Measurements from ENCODE around the gene LY6G5B.
A peak's percentile ranks its signal among the peaks of the same experiment; 100 is the strongest.

LY6G5B gene

GRCh38 chr6:31669676-31670075 is at the start of gene LY6G5B:
LY6G5B (plus strand) TSS chr6:31669976; CDS start chr6:31670951, 975 bp downstream.
- TF ChIP-seq POLR2A (IDR thresholded peaks at IDR 0.05; ENCODE audit: low read depth, low read length): no peak
- no peak for FAIRE-seq
- DNase-seq (ENCODE audit: insufficient read length, low spot score): no peak

GRCh38 chr6:31620586-31621319 is 49.0 kb upstream of the LY6G5B start, which contains the start of gene PRRC2A:
PRRC2A (plus strand) TSS chr6:31620715; CDS start chr6:31622790, 2,075 bp downstream.
- peak; percentile 70 for TF ChIP-seq POLR2A (IDR thresholded peaks at IDR 0.05; ENCODE audit: low read depth, low read length)
- peak; percentile 81 for DNase-seq (ENCODE audit: insufficient read length, low spot score)
- no peak for FAIRE-seq

GRCh38 chr6:31621320-31621939 is 48.3 kb upstream of the LY6G5B start:
- FAIRE-seq (no peak), DNase-seq (ENCODE audit: insufficient read length, low spot score) (no peak)
- TF ChIP-seq POLR2A (IDR thresholded peaks at IDR 0.05; ENCODE audit: low read depth, low read length): no peak

- no peak for FAIRE-seq
- DNase-seq (ENCODE audit: insufficient read length, low spot score): no peak
- TF ChIP-seq POLR2A (IDR thresholded peaks at IDR 0.05; ENCODE audit: low read depth, low read length): no peak
Measured at GRCh38 chr6:31621991-31622390, 47.8 kb upstream of the LY6G5B start.

- DNase-seq (ENCODE audit: insufficient read length, low spot score) (no peak), FAIRE-seq (no peak)
- TF ChIP-seq POLR2A (IDR thresholded peaks at IDR 0.05; ENCODE audit: low read depth, low read length): no peak
Measured at GRCh38 chr6:31622684-31623091, 47.1 kb upstream of the LY6G5B start.

GRCh38 chr6:31624070-31624469 is 45.7 kb upstream of the LY6G5B start:
- FAIRE-seq (no peak), DNase-seq (ENCODE audit: insufficient read length, low spot score) (no peak)
- TF ChIP-seq POLR2A (IDR thresholded peaks at IDR 0.05; ENCODE audit: low read depth, low read length): no peak

GRCh38 chr6:31626952-31627351 is 42.8 kb upstream of the LY6G5B start:
- TF ChIP-seq POLR2A (IDR thresholded peaks at IDR 0.05; ENCODE audit: low read depth, low read length): no peak
- FAIRE-seq (no peak), DNase-seq (ENCODE audit: insufficient read length, low spot score) (no peak)

- DNase-seq (ENCODE audit: insufficient read length, low spot score) (no peak), FAIRE-seq (no peak)
- no peak for TF ChIP-seq POLR2A (IDR thresholded peaks at IDR 0.05; ENCODE audit: low read depth, low read length)
Measured at GRCh38 chr6:31627690-31628287, 42.0 kb upstream of the LY6G5B start.

- no peak for TF ChIP-seq POLR2A (IDR thresholded peaks at IDR 0.05; ENCODE audit: low read depth, low read length)
- no peak for FAIRE-seq
- DNase-seq (ENCODE audit: insufficient read length, low spot score): no peak
Measured at GRCh38 chr6:31629014-31629413, 40.8 kb upstream of the LY6G5B start.

GRCh38 chr6:31630177-31630934 is 39.4 kb upstream of the LY6G5B start:
- DNase-seq (ENCODE audit: insufficient read length, low spot score) (no peak), FAIRE-seq (no peak)
- TF ChIP-seq POLR2A (IDR thresholded peaks at IDR 0.05; ENCODE audit: low read depth, low read length): no peak

GRCh38 chr6:31631209-31631608 is 38.6 kb upstream of the LY6G5B start:
- FAIRE-seq: no peak
- TF ChIP-seq POLR2A (IDR thresholded peaks at IDR 0.05; ENCODE audit: low read depth, low read length): no peak
- no peak for DNase-seq (ENCODE audit: insufficient read length, low spot score)

GRCh38 chr6:31631681-31632278 is 38.0 kb upstream of the LY6G5B start:
- TF ChIP-seq POLR2A (IDR thresholded peaks at IDR 0.05; ENCODE audit: low read depth, low read length): no peak
- FAIRE-seq (no peak), DNase-seq (ENCODE audit: insufficient read length, low spot score) (no peak)

- DNase-seq (ENCODE audit: insufficient read length, low spot score) (no peak), FAIRE-seq (no peak)
- TF ChIP-seq POLR2A (IDR thresholded peaks at IDR 0.05; ENCODE audit: low read depth, low read length): no peak
Measured at GRCh38 chr6:31632279-31632946, 37.4 kb upstream of the LY6G5B start.
